Superior temporal gyrus (tissue), 1 donor: ENCODE results near the gene MTUS2.
"Not testable (repeated sequence)": the region's sequence is repeated elsewhere in the genome, so short reads cannot be mapped to it uniquely, and the experiment has no call there.

Source experiments
- DNase-seq: peaks from one replicate; pipeline ENCODE4 v3.0.0-alpha.2; 2016; ENCODE audit errors: extremely low spot score

The MTUS2 gene

GRCh38 chr13:29164116-29164515 is 344.0 kb downstream of the MTUS2 start:
- DNase-seq = no peak

GRCh38 chr13:29165216-29165615 is 345.1 kb downstream of the MTUS2 start:
- DNase-seq = no peak

GRCh38 chr13:29165840-29166239 is 345.7 kb downstream of the MTUS2 start:
- DNase-seq = no peak

GRCh38 chr13:29170436-29171082 is 350.4 kb downstream of the MTUS2 start:
- no peak for DNase-seq

- no peak for DNase-seq
These were observed 351.1 kb downstream of the MTUS2 start for GRCh38 chr13:29171244-29171643.

- DNase-seq = no peak
These were observed 354.0 kb downstream of the MTUS2 start for GRCh38 chr13:29174093-29174492.

GRCh38 chr13:29175250-29175873 is 355.2 kb downstream of the MTUS2 start:
- no peak for DNase-seq

GRCh38 chr13:29180055-29180454 is 359.9 kb downstream of the MTUS2 start:
- DNase-seq = no peak

- DNase-seq = no peak
These were observed 362.1 kb downstream of the MTUS2 start for GRCh38 chr13:29182216-29182615.

- no peak for DNase-seq
These were observed 365.8 kb downstream of the MTUS2 start for GRCh38 chr13:29185926-29186325.

GRCh38 chr13:29187584-29187983 is 367.4 kb downstream of the MTUS2 start:
- DNase-seq = no peak

GRCh38 chr13:29190298-29190697 is 370.2 kb downstream of the MTUS2 start:
- DNase-seq = no peak

- DNase-seq = no peak
These were observed 372.9 kb downstream of the MTUS2 start for GRCh38 chr13:29193083-29193482.

- no peak for DNase-seq
These were observed 375.3 kb downstream of the MTUS2 start for GRCh38 chr13:29195456-29195855.

GRCh38 chr13:29196409-29197074 is 376.4 kb downstream of the MTUS2 start:
- DNase-seq = no peak

GRCh38 chr13:29202753-29203152 is 382.6 kb downstream of the MTUS2 start:
- DNase-seq = not testable (repeated sequence)

- DNase-seq = no peak
These were observed 384.5 kb downstream of the MTUS2 start for GRCh38 chr13:29204651-29205050.

- no peak for DNase-seq
These were observed 390.5 kb downstream of the MTUS2 start for GRCh38 chr13:29210676-29211075.

- DNase-seq = not testable (repeated sequence)
These were observed 391.0 kb downstream of the MTUS2 start for GRCh38 chr13:29211162-29211561.

- DNase-seq = no peak
These were observed 402.3 kb downstream of the MTUS2 start for GRCh38 chr13:29222458-29222857.

GRCh38 chr13:29224206-29224605 is 404.1 kb downstream of the MTUS2 start:
- no peak for DNase-seq

GRCh38 chr13:29227576-29227975 is 407.4 kb downstream of the MTUS2 start:
- peak; percentile 42 for DNase-seq

GRCh38 chr13:29230299-29230845 is 410.2 kb downstream of the MTUS2 start:
- no peak for DNase-seq
